SIG-M5 treated with dmso at 0.1 percent for 504 hours (cell line): ENCODE data around the gene ZNF236.
"Not testable (repeated sequence)": the region's sequence is repeated elsewhere in the genome, so short reads cannot be mapped to it uniquely, and the experiment has no call there.

Experiments
- DNase-seq: peaks from one replicate; lab custom pipeline; 2025; ENCODE audit not compliant: unreplicated experiment; lab: John Stamatoyannopoulos, UW

The ZNF236 gene

DNA sequence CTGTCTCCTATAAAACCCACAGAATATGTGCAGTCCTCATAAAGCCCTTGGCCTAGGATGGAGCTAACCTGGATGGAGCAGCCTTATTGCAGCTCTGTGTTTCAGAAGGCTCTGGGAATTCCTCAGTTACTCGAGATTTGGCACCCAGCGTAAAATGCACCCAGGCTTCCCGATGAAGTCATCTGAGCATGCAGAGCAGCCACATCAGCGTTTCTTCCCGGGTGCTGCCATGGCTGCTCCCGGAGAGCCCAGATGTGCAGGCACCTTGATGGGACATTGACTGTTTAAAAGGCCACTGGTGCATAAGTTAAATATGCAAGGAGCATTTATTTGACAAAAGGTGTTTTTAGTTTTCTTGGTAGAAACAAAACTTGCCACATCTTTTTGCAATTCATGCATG, 195.0 kb downstream of the ZNF236 start:
- no peak for DNase-seq

- DNase-seq = not testable (repeated sequence)
These were observed 196.3 kb downstream of the ZNF236 start for GRCh38 chr18:77018650-77019049.

- DNase-seq = no peak
These were observed 197.3 kb downstream of the ZNF236 start for GRCh38 chr18:77019641-77020040.
